OCI-LY1 (cell line): ENCODE measurements around the gene FIBIN.

Experiments
- H2AFZ ChIP-seq: fragments of 200-600 bp; sonication (generic), shearing (Covaris generic); 2 replicates; pipeline ENCODE4 v1.6.0; 2014; ENCODE audit warnings: antibody characterized with exemption, mild to moderate bottlenecking, low read length
- H3F3A ChIP-seq: fragments of 200-600 bp; sonication (generic), shearing (Covaris generic); 2 replicates; pipeline ENCODE4 v1.6.0; 2014; ENCODE audit warnings: mild to moderate bottlenecking, antibody characterized with exemption, low read length, moderate library complexity; ENCODE audit not compliant: insufficient read depth
- H3K27ac ChIP-seq: fragments of 200-600 bp; sonication (generic); 2 replicates; pipeline ENCODE4 v1.5.1; 2014; ENCODE audit warnings: low read length, mixed run types, mild to moderate bottlenecking, low read depth; ENCODE audit not compliant: poor library complexity, severe bottlenecking
- H3K27me3 ChIP-seq: fragments of 200-600 bp; sonication (generic); 2 replicates; pipeline ENCODE4 v1.6.0; 2014; ENCODE audit warnings: antibody characterized with exemption, mild to moderate bottlenecking, low read length, moderate library complexity; ENCODE audit not compliant: insufficient read depth
- H3K36me3 ChIP-seq: fragments of 200-600 bp; sonication (generic); 2 replicates; pipeline ENCODE4 v1.6.1; 2014; ENCODE audit warnings: mild to moderate bottlenecking, antibody characterized with exemption, low read length, moderate library complexity, mixed read lengths; ENCODE audit not compliant: insufficient read depth
- H3K4me1 ChIP-seq: fragments of 200-600 bp; sonication (generic); 2 replicates; pipeline ENCODE4 v1.5.1; 2014; ENCODE audit warnings: mild to moderate bottlenecking, low read length, moderate library complexity; ENCODE audit not compliant: insufficient read depth, severe bottlenecking
- H3K4me2 ChIP-seq: fragments of 200-600 bp; sonication (generic), shearing (Covaris generic); 2 replicates; pipeline ENCODE4 v1.6.1; 2014; ENCODE audit warnings: low read length
- H3K4me3 ChIP-seq: fragments of 200-600 bp; sonication (generic); 2 replicates; pipeline ENCODE4 v1.5.1; 2014; ENCODE audit warnings: low read length, low read depth, mild to moderate bottlenecking, mixed read lengths; ENCODE audit not compliant: poor library complexity, severe bottlenecking
- H3K79me2 ChIP-seq: fragments of 200-600 bp; shearing (Covaris generic); 2 replicates; pipeline ENCODE4 v1.6.1; 2016; ENCODE audit warnings: mixed run types, low read length, mixed read lengths; ENCODE audit not compliant: insufficient read depth
- H3K9ac ChIP-seq: fragments of 200-600 bp; sonication (generic), shearing (Covaris generic); 2 replicates; pipeline ENCODE4 v1.6.1; 2014; ENCODE audit warnings: mild to moderate bottlenecking, low read length, mixed read lengths
- H3K9me2 ChIP-seq: fragments of 200-600 bp; sonication (generic), shearing (Covaris generic); 2 replicates; pipeline ENCODE4 v1.6.1; 2014; ENCODE audit warnings: low read depth, mild to moderate bottlenecking, low read length, mixed read lengths
- H3K9me3 ChIP-seq: fragments of 200-600 bp; shearing (Covaris generic); 2 replicates; pipeline ENCODE4 v1.6.1; 2014; ENCODE audit warnings: low read length, mixed read lengths
- H4K20me1 ChIP-seq: fragments of 200-600 bp; sonication (generic), shearing (Covaris generic); 2 replicates; pipeline ENCODE4 v1.6.0; 2016; ENCODE audit warnings: mild to moderate bottlenecking, low read length; ENCODE audit not compliant: insufficient read depth
- EZH2 ChIP-seq: fragments of 200-600 bp; sonication (generic), shearing (Covaris generic); IDR thresholded peaks from 2 replicates; pipeline ENCODE4 v1.8.0; 2017; ENCODE audit warnings: borderline replicate concordance, mixed run types, mild to moderate bottlenecking, antibody characterized with exemption, low read length, moderate library complexity, mixed read lengths
- TF ChIP-seq, protein P1 (sequence below): fragments of 200-600 bp; sonication (generic), shearing (Covaris generic); IDR thresholded peaks from 2 replicates; pipeline ENCODE4 v1.5.1; 2017; ENCODE audit warnings: mild to moderate bottlenecking, antibody characterized with exemption, low read length, moderate library complexity, mixed read lengths

Gene FIBIN

DNA sequence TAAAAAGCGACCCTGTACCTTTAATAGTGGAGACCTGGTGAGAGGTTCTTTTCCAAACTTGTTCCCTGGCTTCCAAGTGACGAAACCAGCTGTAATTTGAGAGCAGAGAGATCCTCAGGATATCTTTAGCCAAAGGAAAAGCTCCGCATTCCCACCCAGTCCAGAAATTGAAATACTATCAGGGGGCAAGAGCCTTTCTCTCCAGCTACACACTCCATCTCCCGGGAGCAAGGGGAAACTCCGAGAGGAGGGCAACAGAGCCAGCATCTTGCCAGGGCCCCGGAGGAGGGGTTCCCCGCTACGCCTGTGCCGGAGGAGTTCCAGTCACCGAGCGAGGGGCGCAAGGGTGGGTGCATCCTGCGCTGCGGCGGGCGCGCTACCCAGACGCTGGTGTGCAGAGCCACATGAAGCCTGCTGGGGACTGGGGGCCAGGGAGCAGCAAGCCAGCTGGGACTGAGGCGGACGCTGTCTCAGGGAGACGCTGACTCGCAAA is at the start of gene FIBIN:
TSS of gene FIBIN (plus strand) at position 148 of the 493 bp plus-strand sequence. CDS start 415 bp downstream, outside the sequence.
- Histone ChIP-seq H3F3A (no peaks in the 10 kb centered on the region), H3K4me1 (peaks cover 94% of the 10 kb centered on the region), H2AFZ (no peak within 1 kb of the TSS), H3K4me3 (peak within 1 kb of the TSS; percentile 79), H3K79me2 (peaks cover 42% of the 10 kb centered on the region), H3K9me2 (no peaks in the 10 kb centered on the region), H3K27ac (peak within 1 kb of the TSS; percentile 92), H3K4me2 (peak within 1 kb of the TSS; percentile 68), H3K9ac (peak within 1 kb of the TSS; percentile 95), H3K9me3 (no peaks in the 10 kb centered on the region), H3K36me3 (peaks cover 12% of the 10 kb centered on the region), H4K20me1 (no peaks in the 10 kb centered on the region), H3K27me3 (no peaks in the 10 kb centered on the region)
- TF ChIP-seq, protein P1, sequence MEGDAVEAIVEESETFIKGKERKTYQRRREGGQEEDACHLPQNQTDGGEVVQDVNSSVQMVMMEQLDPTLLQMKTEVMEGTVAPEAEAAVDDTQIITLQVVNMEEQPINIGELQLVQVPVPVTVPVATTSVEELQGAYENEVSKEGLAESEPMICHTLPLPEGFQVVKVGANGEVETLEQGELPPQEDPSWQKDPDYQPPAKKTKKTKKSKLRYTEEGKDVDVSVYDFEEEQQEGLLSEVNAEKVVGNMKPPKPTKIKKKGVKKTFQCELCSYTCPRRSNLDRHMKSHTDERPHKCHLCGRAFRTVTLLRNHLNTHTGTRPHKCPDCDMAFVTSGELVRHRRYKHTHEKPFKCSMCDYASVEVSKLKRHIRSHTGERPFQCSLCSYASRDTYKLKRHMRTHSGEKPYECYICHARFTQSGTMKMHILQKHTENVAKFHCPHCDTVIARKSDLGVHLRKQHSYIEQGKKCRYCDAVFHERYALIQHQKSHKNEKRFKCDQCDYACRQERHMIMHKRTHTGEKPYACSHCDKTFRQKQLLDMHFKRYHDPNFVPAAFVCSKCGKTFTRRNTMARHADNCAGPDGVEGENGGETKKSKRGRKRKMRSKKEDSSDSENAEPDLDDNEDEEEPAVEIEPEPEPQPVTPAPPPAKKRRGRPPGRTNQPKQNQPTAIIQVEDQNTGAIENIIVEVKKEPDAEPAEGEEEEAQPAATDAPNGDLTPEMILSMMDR = no peak
- TF ChIP-seq EZH2 = no peak

DNA sequence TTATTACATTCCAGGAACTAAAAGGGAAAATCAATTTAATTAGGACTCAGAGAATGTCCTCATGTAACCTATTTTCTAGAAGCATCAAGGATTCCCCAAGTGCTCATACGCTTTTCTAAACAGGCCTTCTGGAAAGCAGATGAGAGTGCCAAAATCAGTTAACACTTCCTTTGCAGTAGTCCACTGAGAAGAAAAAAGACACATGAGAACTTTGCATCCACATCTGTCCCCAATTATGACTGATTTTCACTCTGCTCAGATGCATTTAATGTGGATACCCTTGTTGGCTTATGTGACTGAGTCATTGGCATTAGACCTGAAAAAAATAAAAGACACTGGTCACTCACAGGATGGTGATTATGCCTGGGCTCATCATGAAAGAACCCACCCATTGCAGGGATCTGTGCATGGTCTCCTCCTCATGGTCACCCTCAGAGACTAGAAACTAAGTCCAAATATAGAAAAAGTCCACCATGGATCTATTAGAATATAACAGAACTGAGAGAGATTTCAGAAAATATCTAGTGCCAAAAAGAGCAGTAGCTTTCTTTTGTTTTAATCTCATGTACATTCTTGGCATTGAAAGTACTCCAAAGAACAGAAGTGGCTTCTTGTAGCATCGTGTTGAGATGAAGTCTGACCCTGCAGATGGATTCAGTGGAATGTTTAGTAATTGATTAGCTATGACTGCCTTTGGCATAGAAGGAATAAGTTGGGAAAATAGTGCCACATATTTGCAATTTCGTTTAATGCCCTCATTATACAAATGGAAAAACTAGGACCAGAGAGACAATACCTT is 48.8 kb upstream of the FIBIN start:
- no peak overlapping the region for H3K4me3 ChIP-seq
- peaks cover 43% of the 10 kb centered on the region for H3K4me1 ChIP-seq
- no peaks in the 10 kb centered on the region for H3K36me3 ChIP-seq
- no peak overlapping the region for H3K27ac ChIP-seq
- H3K9me3 ChIP-seq = no peaks in the 10 kb centered on the region
- H3K27me3 ChIP-seq = no peaks in the 10 kb centered on the region
- no peak overlapping the region for H3K4me2 ChIP-seq
- H2AFZ ChIP-seq = no peak overlapping the region
- TF ChIP-seq EZH2 = no peak
- TF ChIP-seq, protein P1 = no peak
- no peaks in the 10 kb centered on the region for H3K9me2 ChIP-seq
- H3K9ac ChIP-seq = no peak overlapping the region
- no peaks in the 10 kb centered on the region for H3F3A ChIP-seq
- H4K20me1 ChIP-seq = no peaks in the 10 kb centered on the region
- no peaks in the 10 kb centered on the region for H3K79me2 ChIP-seq

DNA sequence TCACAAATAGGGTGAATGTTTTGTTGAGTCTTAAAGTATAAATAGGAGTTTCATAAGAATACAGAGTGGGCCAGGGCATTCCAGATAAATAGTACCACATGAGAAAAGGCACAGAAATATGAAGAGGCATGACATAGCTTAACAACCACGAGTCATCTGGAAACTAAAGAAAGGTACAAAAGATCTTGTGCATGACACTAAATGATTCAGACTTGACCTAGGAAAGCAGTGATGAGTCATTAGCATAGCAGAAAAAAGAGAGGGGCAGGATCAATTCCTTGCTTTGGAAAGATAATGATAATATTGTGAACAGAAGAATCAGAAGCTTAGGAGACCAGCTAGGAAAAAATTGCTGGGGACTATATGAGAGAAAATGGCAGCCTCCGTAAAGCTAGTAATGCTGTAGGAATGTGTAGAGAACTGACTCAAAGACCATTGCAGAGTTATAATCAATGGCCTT is 47.6 kb upstream of the FIBIN start:
- Histone ChIP-seq H3K4me3 (no peak overlapping the region), H3F3A (no peaks in the 10 kb centered on the region), H4K20me1 (no peaks in the 10 kb centered on the region), H2AFZ (no peak overlapping the region), H3K27ac (no peak overlapping the region), H3K9ac (no peak overlapping the region), H3K9me3 (no peaks in the 10 kb centered on the region), H3K36me3 (no peaks in the 10 kb centered on the region), H3K79me2 (no peaks in the 10 kb centered on the region), H3K9me2 (no peaks in the 10 kb centered on the region), H3K27me3 (no peaks in the 10 kb centered on the region), H3K4me2 (no peak overlapping the region), H3K4me1 (peaks cover 47% of the 10 kb centered on the region)
- TF ChIP-seq, protein P1 = no peak
- no peak for TF ChIP-seq EZH2
